Suprapubic skin (tissue), 3 donors: ENCODE data around the gene SLC6A19.

Source experiments
- POLR2AphosphoS5 ChIP-seq, 3 donors: sonication (generic); formaldehyde crosslinking; IDR thresholded peaks; one replicate each; pipeline ENCODE4 v1.6.1; 2017; ENCODE audit warnings: antibody characterized with exemption in 3 of 3
- TF ChIP-seq, protein P1 (sequence below), 2 donors: fragments of 200-600 bp in 1 of 2; fragments of 450-650 bp in 1 of 2; sonication (generic) in 1 of 2; IDR thresholded peaks; one replicate each; pipeline ENCODE4 v1.5.1; 2016 to 2019; ENCODE audit warnings: antibody characterized with exemption in 2 of 2, mild to moderate bottlenecking in 1 of 2, moderate library complexity in 1 of 2

DNA sequence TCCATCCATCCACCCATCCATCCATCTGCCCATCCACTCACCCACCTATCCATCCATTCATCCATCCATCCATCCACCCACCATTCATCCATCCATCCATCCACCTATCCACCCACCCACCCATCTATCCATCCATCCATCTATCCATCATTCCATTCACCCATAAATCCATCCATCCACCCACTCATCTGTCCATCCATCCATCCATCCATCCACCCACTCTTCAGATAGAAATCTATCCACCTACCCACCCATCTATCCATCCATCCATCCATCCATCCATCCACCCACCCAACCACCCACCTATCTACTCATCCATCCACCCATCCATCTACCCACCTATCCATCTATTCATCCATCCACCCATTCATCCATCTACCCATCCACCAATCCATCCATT is 35.0 kb upstream of the SLC6A19 start:
- TF ChIP-seq, protein P1, sequence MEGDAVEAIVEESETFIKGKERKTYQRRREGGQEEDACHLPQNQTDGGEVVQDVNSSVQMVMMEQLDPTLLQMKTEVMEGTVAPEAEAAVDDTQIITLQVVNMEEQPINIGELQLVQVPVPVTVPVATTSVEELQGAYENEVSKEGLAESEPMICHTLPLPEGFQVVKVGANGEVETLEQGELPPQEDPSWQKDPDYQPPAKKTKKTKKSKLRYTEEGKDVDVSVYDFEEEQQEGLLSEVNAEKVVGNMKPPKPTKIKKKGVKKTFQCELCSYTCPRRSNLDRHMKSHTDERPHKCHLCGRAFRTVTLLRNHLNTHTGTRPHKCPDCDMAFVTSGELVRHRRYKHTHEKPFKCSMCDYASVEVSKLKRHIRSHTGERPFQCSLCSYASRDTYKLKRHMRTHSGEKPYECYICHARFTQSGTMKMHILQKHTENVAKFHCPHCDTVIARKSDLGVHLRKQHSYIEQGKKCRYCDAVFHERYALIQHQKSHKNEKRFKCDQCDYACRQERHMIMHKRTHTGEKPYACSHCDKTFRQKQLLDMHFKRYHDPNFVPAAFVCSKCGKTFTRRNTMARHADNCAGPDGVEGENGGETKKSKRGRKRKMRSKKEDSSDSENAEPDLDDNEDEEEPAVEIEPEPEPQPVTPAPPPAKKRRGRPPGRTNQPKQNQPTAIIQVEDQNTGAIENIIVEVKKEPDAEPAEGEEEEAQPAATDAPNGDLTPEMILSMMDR (IDR thresholded peaks at IDR 0.05): no peak
- TF ChIP-seq POLR2AphosphoS5 (IDR thresholded peaks at IDR 0.05): no peak
